NCI-H1092 treated with DMSO at 0.1 percent for 48 hours (cell line): ENCODE results near the gene SLC4A8.
"Not testable (repeated sequence)": the region's sequence is repeated elsewhere in the genome, so short reads cannot be mapped to it uniquely, and the experiment has no call there.

ENCODE experiments used
- DNase-seq: peaks from one replicate; lab custom pipeline; 2025; lab: John Stamatoyannopoulos, UW

SLC4A8 gene

GRCh38 chr12:51429700-51430099 is 5.1 kb downstream of the SLC4A8 start:
- DNase-seq, result no peak

DNA sequence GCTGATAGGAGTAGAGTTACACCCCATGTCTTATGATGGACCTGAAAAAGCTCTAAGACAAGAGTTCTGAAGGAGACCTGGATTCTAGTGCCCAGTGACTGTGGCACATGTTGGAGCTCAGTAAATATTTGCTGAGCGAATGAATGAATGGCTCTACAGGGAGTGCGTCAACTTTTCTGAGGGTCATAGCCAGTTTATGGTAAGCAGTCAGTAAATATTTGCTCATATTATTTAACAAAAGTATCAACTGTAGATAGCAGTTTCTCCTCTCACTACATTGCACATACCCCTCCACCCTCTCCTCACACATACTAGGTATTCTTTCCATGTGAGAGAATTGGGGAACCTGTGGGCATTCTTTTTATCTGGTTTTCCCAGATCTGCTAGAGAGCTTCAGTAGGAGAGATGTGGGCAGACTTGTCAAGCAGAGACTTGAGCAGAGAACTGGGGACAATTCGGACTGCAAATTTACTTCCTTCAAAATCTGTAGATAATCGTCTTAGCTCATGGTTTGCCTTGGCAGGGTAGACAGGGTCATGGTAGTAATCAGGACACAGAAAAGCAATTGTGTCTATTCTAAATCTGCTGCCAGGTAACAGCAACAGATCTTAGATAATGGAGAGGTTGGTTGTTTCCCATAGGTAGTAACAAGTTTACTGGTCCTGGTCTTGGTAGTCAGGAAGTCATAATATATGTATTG is 5.7 kb downstream of the SLC4A8 start:
- peak; percentile 34 for DNase-seq

DNA sequence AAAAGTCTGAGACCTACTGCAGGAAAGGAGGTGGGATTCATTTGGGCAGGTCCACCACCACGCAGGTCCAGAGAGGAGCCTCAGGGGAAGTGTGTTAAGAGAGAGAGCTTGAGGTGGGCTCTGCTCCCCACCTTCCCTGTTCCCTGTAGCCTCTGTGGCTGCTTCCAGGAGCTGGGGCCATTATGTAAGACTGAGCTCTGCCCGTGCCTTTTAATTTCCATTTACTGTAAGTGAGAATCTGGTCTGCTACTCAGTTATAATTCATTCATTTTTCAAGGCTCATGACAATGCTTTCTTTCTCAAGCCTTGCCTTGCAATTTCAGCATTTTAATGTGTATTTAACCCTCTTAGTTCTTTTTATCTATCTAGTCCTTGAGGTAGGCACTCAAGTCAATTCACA is 8.3 kb downstream of the SLC4A8 start:
- DNase-seq, result no peak

DNA sequence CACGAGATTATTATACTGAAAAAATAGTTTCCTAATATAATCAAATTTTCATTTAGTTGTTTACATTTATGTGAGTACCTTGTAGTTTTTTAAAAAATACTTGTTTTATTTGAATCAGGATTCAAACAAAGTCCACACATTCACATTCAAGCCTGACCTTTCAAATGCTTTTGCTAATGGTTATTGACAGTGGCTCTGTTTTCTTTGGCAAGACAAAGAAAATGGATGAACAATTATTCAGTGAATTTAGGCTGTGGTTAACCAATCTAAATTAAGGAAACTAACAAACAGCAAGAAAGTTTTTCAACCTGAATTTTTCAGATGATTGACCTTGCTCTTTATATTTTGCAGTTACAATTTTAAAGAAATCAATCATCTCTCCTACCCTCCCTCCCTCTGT is 9.7 kb downstream of the SLC4A8 start:
- no peak for DNase-seq

DNA sequence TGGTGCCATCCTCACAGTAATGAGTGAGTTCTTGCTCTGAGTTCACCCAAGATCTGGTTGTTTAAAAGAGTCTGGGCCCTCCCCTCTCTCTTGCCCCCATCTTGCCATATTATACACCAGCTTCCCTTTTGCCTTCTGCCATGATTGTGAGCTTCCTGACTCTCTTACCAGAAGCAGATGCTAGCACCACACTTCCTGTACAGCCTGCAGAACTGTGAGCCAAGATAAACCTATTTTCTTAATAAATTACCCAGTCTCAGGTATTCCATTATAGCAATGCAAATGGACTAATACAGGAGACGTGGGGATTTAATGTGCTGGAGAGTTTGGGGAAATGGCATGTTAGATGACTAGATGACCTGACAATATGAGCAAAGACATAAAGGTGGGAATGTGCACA is 12.8 kb downstream of the SLC4A8 start:
- no peak for DNase-seq

DNA sequence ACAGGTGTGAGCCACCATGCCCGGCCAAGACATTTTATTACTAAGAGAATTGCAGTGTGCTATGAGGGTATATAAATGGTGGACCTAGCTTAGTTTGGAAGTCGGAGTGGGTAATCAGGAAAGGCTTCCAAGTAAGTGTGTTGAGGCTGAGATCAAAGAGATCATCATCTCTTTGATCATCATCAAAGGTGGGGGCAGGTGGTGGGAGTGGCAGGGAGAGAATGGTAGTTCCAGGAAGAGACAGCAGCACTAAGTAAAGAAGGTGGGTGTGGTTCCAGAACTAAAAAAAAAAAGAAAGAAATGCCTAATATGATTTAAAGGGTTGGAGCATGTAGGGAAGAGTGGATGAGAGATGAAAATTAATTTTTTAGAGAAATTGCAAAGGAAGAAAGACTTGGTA is 14.7 kb downstream of the SLC4A8 start:
- DNase-seq, result no peak

GRCh38 chr12:51441583-51441982 is 17.0 kb downstream of the SLC4A8 start:
- DNase-seq, result no peak

- DNase-seq, result no peak
These were observed 17.7 kb downstream of the SLC4A8 start for GRCh38 chr12:51442324-51442723.

DNA sequence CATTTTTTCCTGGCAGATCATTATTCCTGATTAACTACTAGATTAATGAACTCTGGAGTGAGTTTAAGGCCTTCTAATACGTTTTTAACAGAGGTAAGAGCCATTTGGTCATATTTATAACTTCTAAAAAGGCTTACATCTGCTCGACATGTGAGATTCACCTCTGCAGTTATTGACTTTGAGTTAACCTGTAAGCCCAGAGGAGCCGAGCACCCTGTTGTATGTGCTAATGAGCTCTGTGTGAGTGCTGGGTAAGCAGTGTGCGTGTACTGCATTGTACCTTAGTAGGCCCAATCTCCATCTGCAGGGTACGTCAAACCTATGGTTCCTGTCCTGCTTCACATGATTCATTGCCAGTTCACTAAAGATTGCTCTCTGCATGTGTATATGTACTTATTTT is 18.9 kb downstream of the SLC4A8 start:
- DNase-seq, result no peak

DNA sequence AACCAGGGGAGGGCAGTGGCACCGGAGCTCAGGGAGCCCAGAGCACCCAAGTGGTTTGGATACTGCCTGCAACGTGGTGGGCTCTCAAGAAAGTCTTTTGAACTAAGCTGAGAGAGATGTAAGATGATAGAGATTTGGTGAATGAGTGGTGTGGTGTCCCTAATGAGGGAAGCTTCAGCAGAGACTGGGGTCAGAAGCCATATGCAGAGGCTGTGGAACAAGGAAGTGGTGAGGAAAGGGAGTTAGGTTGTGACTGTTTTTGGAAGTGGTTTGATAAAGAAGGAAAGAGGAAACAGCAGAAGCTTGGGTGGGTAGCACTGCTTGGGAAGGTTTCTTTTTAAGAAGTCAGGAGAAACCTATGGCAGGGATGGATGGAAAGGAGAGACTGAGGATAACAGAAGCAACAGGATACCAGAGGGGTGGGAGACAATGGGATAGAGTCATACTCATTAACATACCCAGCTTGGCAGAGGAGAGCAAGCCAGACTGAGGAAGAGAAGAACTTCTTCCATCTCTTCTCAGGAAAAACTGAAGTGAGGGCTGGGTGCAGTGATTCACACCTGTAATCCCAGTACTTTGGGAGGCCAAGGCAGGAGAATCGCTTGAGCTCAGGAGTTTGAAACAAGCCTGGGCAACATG is 24.1 kb downstream of the SLC4A8 start:
- DNase-seq, result no peak

DNA sequence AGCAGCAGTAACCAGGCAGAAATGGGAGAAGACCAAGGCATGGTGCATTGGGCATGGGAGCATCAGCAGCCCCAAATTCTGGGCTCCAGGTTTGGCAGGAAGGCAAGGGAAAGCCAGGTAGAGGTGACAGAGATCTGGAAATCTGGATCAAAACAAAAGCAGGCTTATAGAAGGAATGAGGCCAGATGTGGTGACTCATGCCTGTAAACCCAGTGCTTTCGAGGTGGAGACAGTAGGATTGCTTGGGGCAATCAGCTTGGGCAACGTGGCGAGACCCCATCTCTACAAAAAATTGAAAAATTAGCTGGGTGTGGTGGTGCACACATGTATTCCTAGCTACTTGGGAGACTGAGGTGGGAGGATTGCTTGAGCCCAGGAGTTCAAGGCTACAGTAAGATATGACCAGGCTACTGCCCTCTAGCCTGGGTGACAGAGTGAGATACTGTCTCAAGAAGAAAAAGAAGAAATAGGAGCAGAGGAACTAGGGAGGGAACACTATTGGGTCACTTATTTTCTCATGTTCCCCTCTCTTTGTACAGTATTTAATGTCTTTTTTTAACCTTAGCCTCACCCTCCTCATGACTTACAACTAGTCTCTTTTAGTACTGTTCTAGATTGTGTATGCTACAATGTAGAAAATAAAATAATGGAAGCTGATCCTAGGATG is 25.1 kb downstream of the SLC4A8 start:
- no peak for DNase-seq

DNA sequence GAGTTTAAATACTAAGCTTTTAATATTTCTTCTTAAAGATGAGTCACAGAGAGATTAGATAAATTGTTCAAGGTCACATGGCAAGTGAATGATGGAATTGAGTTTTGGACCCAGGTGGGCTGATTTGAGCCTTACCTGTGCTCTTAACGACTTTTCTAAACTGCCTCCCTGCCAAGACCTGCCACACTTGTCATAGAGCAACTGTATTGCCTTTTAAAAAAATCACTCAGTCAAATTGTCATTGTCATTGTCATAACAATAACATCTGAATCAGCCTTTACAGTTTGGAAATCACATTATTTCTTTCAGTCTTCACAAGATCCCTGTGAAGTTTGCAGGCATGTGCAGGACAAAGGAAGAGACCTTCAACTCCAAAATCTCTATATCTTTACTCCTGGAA is 25.7 kb downstream of the SLC4A8 start:
- no peak for DNase-seq

GRCh38 chr12:51450806-51451205 is 26.2 kb downstream of the SLC4A8 start:
- no peak for DNase-seq

GRCh38 chr12:51454016-51454415 is 29.4 kb downstream of the SLC4A8 start:
- DNase-seq, result not testable (repeated sequence)

DNA sequence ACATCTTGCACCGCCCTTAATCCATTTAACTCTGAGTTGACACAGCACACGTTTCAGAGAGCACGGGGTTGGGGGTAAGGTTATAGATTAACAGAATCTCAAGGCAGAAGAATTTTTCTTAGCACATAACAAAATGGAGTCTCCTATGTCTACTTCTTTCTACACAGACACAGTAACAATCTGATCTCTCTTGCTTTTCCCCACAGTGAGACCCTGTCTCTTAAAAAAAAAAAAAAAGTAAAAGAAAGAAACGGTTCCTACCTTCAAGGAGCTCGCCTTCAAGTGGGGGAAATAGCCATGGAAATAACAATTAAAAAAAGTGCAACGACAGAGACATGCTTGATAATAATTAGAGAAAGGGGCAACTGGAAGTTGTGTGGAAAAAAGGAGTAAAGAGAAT is 30.4 kb downstream of the SLC4A8 start:
- not testable (repeated sequence) for DNase-seq

DNA sequence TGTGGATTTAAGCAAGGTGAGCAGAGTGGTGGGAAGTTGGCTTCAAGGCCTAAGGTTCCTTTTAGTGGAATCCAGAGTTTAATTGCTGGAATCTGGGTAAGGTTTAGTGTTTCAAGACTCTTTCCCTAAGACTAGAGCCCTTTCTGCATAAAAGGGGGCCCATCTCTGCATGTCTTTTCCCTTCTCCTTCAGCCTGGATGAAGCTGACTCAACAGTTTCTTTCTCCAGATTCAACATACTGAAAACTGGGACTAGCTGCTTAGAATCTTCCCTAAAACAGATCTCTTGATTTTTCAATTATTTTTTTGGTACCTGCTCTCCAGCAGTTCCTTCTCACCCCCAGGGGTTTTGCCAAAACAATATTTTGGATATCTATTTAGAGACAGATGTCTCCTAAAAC is 34.0 kb downstream of the SLC4A8 start:
- no peak for DNase-seq

DNA sequence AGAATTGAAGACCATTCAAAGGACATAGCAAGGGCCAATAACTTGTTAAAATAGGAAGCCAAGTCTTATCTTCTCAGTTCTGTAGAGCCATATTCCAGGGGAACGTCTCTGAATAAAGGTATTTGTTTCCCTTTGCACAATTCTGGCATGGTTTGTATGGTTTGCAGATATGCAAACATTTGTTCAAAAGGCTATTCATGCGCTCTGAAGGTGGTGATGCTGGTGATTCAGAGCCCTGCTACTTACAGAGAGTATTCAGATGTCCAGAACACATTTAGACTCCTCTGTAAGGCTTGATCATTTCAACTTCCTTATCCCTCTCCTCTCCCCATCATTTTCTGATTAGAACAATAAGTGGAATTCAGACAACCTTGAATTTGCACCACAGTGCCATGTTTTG is 35.9 kb downstream of the SLC4A8 start:
- DNase-seq, result peak; percentile 19

- DNase-seq, result no peak
These were observed 40.9 kb downstream of the SLC4A8 start for GRCh38 chr12:51465491-51465890.

- no peak for DNase-seq
These were observed 45.5 kb downstream of the SLC4A8 start for GRCh38 chr12:51470116-51470515.

DNA sequence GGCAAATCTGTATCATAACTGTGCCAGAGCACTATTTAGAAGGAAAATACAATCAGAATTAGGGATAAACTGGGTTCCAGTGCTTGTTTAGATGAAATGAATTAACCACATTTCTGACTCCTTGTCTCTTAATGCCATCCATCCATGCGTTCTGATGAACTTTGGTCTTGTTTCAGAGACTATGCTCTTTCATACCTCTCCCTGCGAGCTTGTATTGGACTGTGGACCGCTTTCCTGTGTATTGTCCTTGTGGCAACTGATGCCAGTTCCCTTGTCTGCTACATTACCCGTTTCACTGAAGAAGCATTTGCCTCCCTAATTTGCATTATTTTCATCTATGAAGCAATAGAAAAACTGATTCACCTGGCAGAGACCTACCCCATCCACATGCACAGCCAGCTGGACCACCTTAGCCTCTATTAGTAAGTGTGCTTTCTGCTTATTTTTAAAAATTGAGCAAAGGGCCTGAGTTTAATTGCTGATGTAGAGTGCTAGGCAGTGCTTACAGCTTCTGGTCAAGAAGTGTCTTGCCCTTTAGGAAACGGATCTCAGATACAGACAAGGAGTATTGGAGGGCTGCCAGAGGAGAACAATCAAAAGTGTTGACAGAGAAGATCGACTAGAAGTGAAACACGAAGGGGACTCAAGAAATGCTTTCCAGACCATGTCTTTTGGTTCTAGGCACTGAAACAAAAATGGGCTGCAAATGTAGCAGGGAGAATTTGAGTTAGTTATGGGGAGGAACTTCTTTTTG is 46.7 kb downstream of the SLC4A8 start:
- DNase-seq, result no peak

GRCh38 chr12:51472984-51473383 is 48.4 kb downstream of the SLC4A8 start:
- no peak for DNase-seq

DNA sequence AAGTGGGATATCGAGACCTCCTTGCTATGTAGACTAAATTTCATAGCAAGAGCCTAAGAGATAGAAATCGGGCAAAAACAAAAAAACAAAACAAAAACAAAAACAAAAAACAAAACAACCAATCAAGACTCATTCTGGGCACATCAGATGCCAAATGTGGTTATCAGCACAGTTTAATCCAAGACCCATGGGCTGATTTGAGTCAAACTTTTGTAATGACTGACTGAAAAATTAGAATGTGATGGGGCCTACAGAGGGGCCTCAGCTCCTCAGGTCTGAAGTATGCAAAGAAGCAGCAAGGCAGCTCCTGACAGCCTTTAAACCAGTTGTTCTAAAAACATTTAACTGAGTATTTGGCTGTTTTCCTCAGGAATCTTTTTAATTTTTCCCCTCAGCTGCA is 49.3 kb downstream of the SLC4A8 start:
- no peak for DNase-seq

- DNase-seq, result no peak
These were observed 50.9 kb downstream of the SLC4A8 start for GRCh38 chr12:51475543-51475942.
